T-helper 1 cell treated with Interleukin-12 subunit alpha and Interleukin-12 subunit beta and Interleukin-4 antibody, amounts not matched to agents 30 μg/mL and 1 μg/mL, for 36 hours (primary cell): ENCODE results near the gene RIC8A.

Experiments
- H3K27ac Mint-ChIP-seq: one replicate; pipeline ENCODE4 v1.8.0; 2021; ENCODE audit warnings: mild to moderate bottlenecking, mixed read lengths
- H3K27me3 Mint-ChIP-seq: one replicate; pipeline ENCODE4 v1.8.0; 2021; ENCODE audit warnings: low read depth, mixed read lengths
- H3K36me3 Mint-ChIP-seq: one replicate; pipeline ENCODE4 v1.8.0; 2021; ENCODE audit warnings: low read depth, mixed read lengths
- H3K4me1 Mint-ChIP-seq: one replicate; pipeline ENCODE4 v1.8.0; 2021; ENCODE audit warnings: low read depth, mixed read lengths
- H3K4me3 Mint-ChIP-seq: one replicate; pipeline ENCODE4 v1.8.0; 2021; ENCODE audit warnings: mild to moderate bottlenecking, moderate library complexity, mixed read lengths
- H3K9me3 Mint-ChIP-seq: one replicate; pipeline ENCODE4 v1.8.0; 2021; ENCODE audit warnings: mixed read lengths

The RIC8A gene

DNA sequence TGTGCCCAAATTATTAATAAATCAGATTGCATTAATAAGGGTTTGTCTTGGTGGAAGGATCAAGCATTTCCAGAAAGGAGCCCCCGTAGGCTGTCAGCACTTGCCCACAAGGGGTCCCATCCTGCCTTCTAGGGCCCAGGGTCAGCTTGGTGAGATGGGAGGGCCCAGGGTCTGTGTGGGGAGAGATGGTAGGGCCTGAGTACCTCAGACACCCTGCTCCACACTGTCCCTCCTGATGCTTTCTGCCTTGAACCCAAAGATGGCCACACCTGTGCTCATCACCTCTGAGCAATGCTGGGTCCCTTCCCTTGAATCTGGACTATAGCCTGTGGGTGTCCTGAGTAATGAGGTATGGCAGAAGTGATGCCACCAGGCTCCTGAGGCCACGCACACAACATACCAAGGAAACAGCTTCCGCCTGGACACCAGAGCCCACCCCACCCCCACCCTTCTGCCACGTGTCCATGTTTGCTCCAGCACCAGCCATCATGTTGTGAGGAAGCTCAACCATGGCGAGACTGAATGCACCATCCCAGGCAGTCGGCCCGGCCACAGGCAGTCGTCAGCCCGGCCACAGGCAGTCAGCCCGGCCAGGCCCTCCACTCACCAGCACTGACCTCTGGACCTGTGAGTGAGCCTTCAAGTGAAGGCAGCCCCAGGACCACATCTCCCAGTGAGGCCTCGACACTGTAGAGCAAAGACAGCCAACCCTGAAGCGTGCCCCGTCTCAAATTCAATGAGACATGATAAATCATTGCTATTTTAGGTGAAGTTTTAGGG lies 7.1 kb upstream of the RIC8A start:
- Mint-ChIP-seq H3K9me3 (no peaks in the 10 kb centered on the region), H3K4me1 (peaks cover 17% of the 10 kb centered on the region), H3K4me3 (no peak overlapping the region), H3K27me3 (no peaks in the 10 kb centered on the region), H3K27ac (no peak overlapping the region), H3K36me3 (peaks cover 12% of the 10 kb centered on the region)

- Mint-ChIP-seq H3K27ac (peak overlapping the region; percentile 76), H3K9me3 (no peaks in the 10 kb centered on the region), H3K4me1 (peaks cover 23% of the 10 kb centered on the region), H3K36me3 (peaks cover 15% of the 10 kb centered on the region), H3K4me3 (peak overlapping the region; percentile 25), H3K27me3 (no peaks in the 10 kb centered on the region)
These were observed 5.5 kb upstream of the RIC8A start for GRCh38 chr11:201966-202365.

DNA sequence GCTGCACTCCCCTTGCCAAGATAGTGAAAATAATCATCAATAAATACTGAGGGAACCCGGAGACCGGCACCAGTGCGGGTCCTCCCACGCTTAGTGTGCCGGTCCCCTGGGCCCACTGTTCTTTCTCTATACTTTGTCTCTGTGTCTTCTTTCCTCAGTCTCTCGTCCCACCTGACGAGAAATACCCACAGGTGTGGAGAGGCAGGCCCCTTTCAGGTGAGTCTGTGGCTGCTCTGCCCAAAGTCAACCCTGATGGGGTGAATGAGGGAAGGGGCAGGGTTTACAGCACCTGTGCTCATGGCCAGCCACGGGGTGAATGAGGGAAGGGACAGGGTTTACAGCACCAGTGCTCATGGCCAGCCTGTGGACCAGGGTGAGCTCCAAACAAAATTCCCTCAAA lies 5.0 kb upstream of the RIC8A start:
- no peaks in the 10 kb centered on the region for H3K9me3 Mint-ChIP-seq
- peak overlapping the region; percentile 25 for H3K4me3 Mint-ChIP-seq
- H3K36me3 Mint-ChIP-seq = peaks cover 15% of the 10 kb centered on the region
- peak overlapping the region; percentile 76 for H3K27ac Mint-ChIP-seq
- peaks cover 23% of the 10 kb centered on the region for H3K4me1 Mint-ChIP-seq
- no peaks in the 10 kb centered on the region for H3K27me3 Mint-ChIP-seq

DNA sequence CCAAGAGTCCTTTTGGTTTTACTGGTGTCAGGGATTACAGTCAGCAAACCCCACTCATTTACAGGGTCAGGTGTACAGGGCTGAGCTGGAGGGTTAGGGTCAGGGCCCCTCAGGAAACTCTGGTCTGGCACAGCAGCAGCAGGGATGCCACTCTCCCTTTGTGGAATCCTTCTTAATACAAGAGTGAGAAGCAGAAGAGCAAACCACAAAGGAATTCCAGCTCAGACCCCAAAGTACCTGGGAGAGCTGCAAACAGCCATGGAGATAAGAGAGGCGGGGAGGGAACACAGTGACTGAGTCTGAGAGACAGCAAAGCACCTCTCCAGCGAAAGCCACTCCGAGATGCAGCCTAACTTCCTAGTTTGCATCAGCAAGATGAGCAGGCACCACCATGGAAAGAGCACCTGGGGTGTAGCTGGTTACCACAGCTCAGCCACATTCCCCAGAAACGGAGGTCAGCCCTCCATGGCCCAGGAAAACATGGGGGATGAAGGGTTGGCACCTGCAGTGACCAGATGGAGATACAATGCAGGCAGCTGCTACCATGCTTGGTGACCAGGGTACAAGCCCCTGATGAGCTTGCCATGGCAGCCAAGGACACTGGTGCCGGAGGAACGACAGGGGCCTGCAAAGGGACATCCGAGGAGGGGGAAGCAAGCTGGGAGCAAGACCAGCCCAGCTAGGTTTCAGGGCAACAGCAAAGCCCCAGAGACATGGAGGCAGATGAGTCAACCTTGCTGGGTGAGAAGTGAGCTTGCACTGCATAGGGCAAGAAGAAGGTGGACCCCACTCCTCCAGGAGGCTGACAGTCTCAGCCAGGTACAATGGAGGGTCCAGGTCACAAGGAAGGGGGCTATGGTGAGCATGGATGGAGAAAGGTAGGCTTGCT lies 4.2 kb upstream of the RIC8A start:
- H3K36me3 Mint-ChIP-seq = peaks cover 15% of the 10 kb centered on the region
- H3K4me1 Mint-ChIP-seq = peaks cover 23% of the 10 kb centered on the region
- H3K27me3 Mint-ChIP-seq = no peaks in the 10 kb centered on the region
- no peak overlapping the region for H3K27ac Mint-ChIP-seq
- no peaks in the 10 kb centered on the region for H3K9me3 Mint-ChIP-seq
- H3K4me3 Mint-ChIP-seq = peak overlapping the region; percentile 19

- peak overlapping the region; percentile 14 for H3K4me3 Mint-ChIP-seq
- peaks cover 15% of the 10 kb centered on the region for H3K36me3 Mint-ChIP-seq
- no peaks in the 10 kb centered on the region for H3K27me3 Mint-ChIP-seq
- no peaks in the 10 kb centered on the region for H3K9me3 Mint-ChIP-seq
- peaks cover 23% of the 10 kb centered on the region for H3K4me1 Mint-ChIP-seq
- H3K27ac Mint-ChIP-seq = peak overlapping the region; percentile 4
These were observed 3.4 kb upstream of the RIC8A start for GRCh38 chr11:203945-204586.

- peak overlapping the region; percentile 14 for H3K4me3 Mint-ChIP-seq
- no peaks in the 10 kb centered on the region for H3K9me3 Mint-ChIP-seq
- H3K27ac Mint-ChIP-seq = no peak overlapping the region
- H3K4me1 Mint-ChIP-seq = peaks cover 23% of the 10 kb centered on the region
- peaks cover 15% of the 10 kb centered on the region for H3K36me3 Mint-ChIP-seq
- H3K27me3 Mint-ChIP-seq = no peaks in the 10 kb centered on the region
These were observed 2.9 kb upstream of the RIC8A start for GRCh38 chr11:204587-205109.

DNA sequence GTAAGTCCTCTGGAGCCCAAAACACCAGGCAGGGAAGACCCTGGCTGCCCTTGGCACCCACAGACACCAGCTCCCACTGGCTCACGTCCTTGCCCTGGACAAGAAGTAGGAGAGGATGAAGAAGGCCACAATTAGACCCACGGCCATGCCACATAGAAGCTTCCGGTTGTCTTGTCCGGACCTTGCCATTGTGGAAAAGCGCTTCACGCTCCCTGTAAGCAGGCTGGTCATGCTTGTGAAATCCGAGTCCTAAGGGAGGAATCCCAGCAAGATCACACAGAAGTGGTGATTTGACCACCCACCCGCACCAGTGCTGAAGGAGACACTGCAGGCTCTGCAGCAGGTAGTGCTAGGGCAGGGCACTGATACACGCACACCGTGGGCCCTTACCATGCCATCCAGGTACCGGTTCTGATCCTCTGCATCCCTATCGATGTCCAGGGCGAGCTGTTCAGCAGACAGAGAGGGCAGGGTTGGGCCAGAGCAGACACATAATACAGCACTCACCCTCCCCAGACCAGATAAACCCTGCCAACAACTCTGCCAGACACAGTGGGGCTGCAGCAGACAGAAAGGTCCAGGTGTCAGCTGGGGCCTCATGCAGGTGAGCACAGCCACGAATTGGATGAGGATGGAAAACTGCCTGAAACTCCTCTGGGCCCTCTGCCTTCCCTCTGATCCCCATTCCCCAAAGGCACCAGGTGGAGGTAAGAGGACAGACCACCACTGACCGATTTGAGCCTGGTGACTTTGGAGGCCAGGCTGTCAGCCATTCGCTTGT lies 2.1 kb upstream of the RIC8A start:
- H3K36me3 Mint-ChIP-seq = peaks cover 20% of the 10 kb centered on the region
- H3K4me1 Mint-ChIP-seq = peaks cover 30% of the 10 kb centered on the region
- H3K4me3 Mint-ChIP-seq = no peak overlapping the region
- no peaks in the 10 kb centered on the region for H3K9me3 Mint-ChIP-seq
- no peaks in the 10 kb centered on the region for H3K27me3 Mint-ChIP-seq
- H3K27ac Mint-ChIP-seq = no peak overlapping the region

DNA sequence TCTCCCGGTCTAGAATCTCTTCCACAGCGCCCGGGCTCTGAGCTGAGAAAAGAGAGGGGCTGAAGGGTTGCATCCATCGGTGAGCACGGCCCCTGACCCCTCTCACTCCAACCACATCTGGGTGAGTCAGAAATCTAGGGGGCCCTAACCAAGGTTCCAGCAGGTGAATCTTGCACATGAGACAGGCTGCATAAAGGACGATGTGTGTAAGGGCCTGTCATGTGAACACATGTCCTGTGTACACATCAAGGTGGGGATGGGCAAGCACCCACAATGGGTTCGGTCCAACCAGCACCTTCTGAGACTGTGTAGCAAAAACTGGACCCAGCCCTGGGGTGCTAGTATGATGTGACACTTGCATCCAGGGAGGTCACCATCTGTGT lies 1.5 kb upstream of the RIC8A start:
- H3K4me1 Mint-ChIP-seq = peaks cover 32% of the 10 kb centered on the region
- peak overlapping the region; percentile 91 for H3K4me3 Mint-ChIP-seq
- H3K27ac Mint-ChIP-seq = peak overlapping the region; percentile 95
- H3K36me3 Mint-ChIP-seq = peaks cover 20% of the 10 kb centered on the region
- no peaks in the 10 kb centered on the region for H3K9me3 Mint-ChIP-seq
- no peaks in the 10 kb centered on the region for H3K27me3 Mint-ChIP-seq

DNA sequence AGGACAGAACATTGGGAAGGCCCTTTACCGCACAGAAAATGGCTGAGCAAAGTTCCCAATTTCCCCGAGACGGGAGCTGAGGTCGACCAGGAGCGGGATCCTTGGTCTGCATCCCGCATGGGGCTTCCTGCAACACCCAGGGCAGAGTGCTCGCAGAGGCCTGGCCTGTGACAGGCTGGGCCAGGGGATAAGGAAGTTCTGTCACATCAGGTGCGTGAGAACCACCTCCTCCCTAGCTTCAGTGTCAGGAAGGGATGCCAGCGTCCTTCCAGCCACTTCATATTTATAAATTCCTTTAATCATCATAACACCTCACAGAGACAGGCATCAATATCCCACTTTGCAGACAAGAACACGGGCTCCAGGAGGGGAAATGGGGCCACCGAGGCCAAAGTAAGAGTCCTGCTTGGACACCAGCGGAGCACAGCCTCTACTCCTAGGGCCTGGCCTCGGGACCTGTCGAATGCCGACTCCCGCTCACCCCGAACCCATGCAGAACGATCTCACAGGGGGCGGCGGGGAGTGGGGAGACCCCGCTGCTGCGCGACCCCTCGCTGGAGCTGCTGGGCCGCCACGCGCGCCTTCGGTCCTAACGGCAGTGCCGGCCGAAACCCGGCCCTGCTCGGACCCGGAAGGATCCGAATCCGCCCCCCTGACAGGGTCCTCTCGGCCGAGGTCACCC lies 841 bp upstream of the RIC8A start:
- no peaks in the 10 kb centered on the region for H3K9me3 Mint-ChIP-seq
- H3K4me1 Mint-ChIP-seq = peaks cover 35% of the 10 kb centered on the region
- H3K27ac Mint-ChIP-seq = peak overlapping the region; percentile 97
- H3K4me3 Mint-ChIP-seq = peak overlapping the region; percentile 91
- peaks cover 26% of the 10 kb centered on the region for H3K36me3 Mint-ChIP-seq
- H3K27me3 Mint-ChIP-seq = no peaks in the 10 kb centered on the region

DNA sequence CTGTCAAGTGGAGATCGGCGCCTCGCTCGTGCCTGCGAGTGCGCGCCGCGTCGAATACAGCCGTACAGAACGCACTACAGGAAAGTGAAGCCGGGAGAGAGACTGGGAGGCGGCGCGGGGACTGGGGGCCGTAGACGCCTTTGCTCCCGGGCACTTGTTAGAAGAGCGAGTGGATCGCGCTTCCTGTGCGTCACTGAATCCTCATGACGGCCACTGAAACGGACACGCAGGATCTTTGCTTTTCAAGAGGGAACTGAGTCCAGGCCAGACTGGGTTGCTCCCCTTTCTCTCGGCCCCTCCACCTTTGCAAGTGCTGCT lies 314 bp downstream of the RIC8A start:
- Mint-ChIP-seq H3K9me3 (no peaks in the 10 kb centered on the region), H3K4me3 (peak overlapping the region; percentile 91), H3K4me1 (peaks cover 27% of the 10 kb centered on the region), H3K27me3 (no peaks in the 10 kb centered on the region), H3K36me3 (peaks cover 29% of the 10 kb centered on the region), H3K27ac (peak overlapping the region; percentile 97)

DNA sequence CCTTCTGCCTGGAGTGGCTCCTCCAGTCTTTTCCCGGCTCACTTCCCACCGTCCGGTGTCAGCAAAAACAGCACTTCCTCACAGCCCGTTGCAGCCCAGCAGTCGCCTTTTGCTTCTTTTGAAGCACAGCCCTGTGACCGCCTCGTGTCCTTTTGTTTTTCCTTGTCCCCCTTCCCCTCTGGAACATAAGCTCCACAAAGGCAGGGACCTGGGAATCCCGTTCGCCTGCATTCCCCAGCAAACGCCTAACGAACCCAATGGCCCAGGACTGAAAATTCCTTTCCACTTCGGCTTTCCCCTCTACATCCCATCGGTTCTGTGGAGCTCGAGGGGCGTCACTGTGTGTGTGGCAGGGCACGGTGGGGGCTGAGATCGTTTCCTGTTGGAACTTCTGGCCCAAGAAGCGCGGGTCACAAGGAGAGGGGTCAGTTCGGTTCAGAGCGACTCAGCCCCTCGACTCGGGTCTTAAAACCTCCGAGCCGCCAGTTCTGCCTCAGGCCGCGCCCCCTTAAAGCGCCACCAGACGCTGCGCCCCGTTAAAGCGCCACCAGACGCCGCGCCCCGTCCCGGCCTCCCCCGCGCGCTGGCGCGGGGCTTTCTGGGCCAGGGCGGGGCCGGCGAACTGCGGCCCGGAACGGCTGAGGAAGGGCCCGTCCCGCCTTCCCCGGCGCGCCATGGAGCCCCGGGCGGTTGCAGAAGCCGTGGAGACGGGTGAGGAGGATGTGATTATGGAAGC lies 841 bp downstream of the RIC8A start:
- Mint-ChIP-seq H3K9me3 (no peaks in the 10 kb centered on the region), H3K36me3 (peaks cover 29% of the 10 kb centered on the region), H3K27ac (peak overlapping the region; percentile 97), H3K27me3 (no peaks in the 10 kb centered on the region), H3K4me1 (peaks cover 26% of the 10 kb centered on the region), H3K4me3 (peak overlapping the region; percentile 91)

- Mint-ChIP-seq H3K36me3 (peaks cover 25% of the 10 kb centered on the region), H3K4me1 (peaks cover 27% of the 10 kb centered on the region), H3K9me3 (no peaks in the 10 kb centered on the region), H3K27me3 (no peaks in the 10 kb centered on the region), H3K27ac (peak overlapping the region; percentile 97), H3K4me3 (peak overlapping the region; percentile 91)
These were observed 1.4 kb downstream of the RIC8A start for GRCh38 chr11:208917-209260.
